ENCODE results near the gene PIAS1. TPM values are rescaled to one million over a fixed set of nuclear protein-coding genes. Genes with fewer than 3 reads are reported as not detected.

PIAS1 gene
- total and polyA plus RNA-seq, 11 donors = 6.2 to 37.8 (median 29.4) TPM

GRCh38 chr15:68014219-68014618 is 39.9 kb upstream of the PIAS1 start:
- peaks cover 0 to 11% (median 0%) of the 10 kb centered on the region in 12 donors for H3K4me1 ChIP-seq
- no peak overlapping the region for H3K27ac ChIP-seq
- TF ChIP-seq CTCF (IDR thresholded peaks at IDR 0.05) (no peak), POLR2A (IDR thresholded peaks at IDR 0.05) (no peak)
- intact Hi-C loops (cut with DNase I) = no loop called here
- no peak overlapping the region for H3K4me3 ChIP-seq
- H3K27me3 ChIP-seq = no peaks in the 10 kb centered on the region
- DNase-seq (no peak), ATAC-seq (no peak)
- no peaks in the 10 kb centered on the region for H3K9me3 ChIP-seq
- 85 to 90% (median 88%) methylated on average over 1 of the region's 1 CpG for WGBS, 4 donors
- H3K36me3 ChIP-seq = no peaks in the 10 kb centered on the region

- DNase-seq (no peak), ATAC-seq (no peak)
- TF ChIP-seq POLR2A (IDR thresholded peaks at IDR 0.05) (no peak), CTCF (IDR thresholded peaks at IDR 0.05) (no peak)
- Histone ChIP-seq H3K4me1 (peaks cover 0 to 2% (median 0%) of the 10 kb centered on the region in 12 donors), H3K9me3 (no peaks in the 10 kb centered on the region), H3K4me3 (no peak overlapping the region), H3K36me3 (no peaks in the 10 kb centered on the region), H3K27ac (no peak overlapping the region), H3K27me3 (no peaks in the 10 kb centered on the region)
- WGBS, 4 donors = 89 to 94% (median 91%) methylated on average over 3 of the region's 3 CpGs
- intact Hi-C loops (cut with DNase I) = no loop called here
These were observed 38.9 kb upstream of the PIAS1 start for GRCh38 chr15:68015244-68015643.

- no peak overlapping the region for H3K27ac ChIP-seq
- 76 to 79% (median 78%) methylated on average over 6 of the region's 6 CpGs for WGBS, 4 donors
- TF ChIP-seq POLR2A (IDR thresholded peaks at IDR 0.05) (no peak), CTCF (IDR thresholded peaks at IDR 0.05) (no peak)
- H3K4me3 ChIP-seq = no peak overlapping the region
- DNase-seq = no peak
- H3K4me1 ChIP-seq = peaks cover 0 to 5% (median 0%) of the 10 kb centered on the region in 12 donors
- H3K27me3 ChIP-seq = no peaks in the 10 kb centered on the region
- no peaks in the 10 kb centered on the region for H3K9me3 ChIP-seq
- intact Hi-C loops (cut with DNase I) = no loop called here
- H3K36me3 ChIP-seq = no peaks in the 10 kb centered on the region
- no peak for ATAC-seq
These were observed 36.9 kb upstream of the PIAS1 start for GRCh38 chr15:68017201-68017600.

GRCh38 chr15:68018797-68019444 is 35.2 kb upstream of the PIAS1 start:
- intact Hi-C loops (cut with DNase I) = no loop called here
- TF ChIP-seq CTCF (IDR thresholded peaks at IDR 0.05) (no peak), POLR2A (IDR thresholded peaks at IDR 0.05) (no peak)
- Histone ChIP-seq H3K27ac (no peak overlapping the region), H3K4me3 (no peak overlapping the region), H3K9me3 (no peaks in the 10 kb centered on the region), H3K4me1 (peaks cover 0 to 14% (median 0%) of the 10 kb centered on the region in 12 donors), H3K36me3 (no peaks in the 10 kb centered on the region), H3K27me3 (no peaks in the 10 kb centered on the region)
- 80 to 93% (median 90%) methylated on average over 5 of the region's 5 CpGs for WGBS, 4 donors
- no peak for DNase-seq
- no peak for ATAC-seq
